Measurements from ENCODE around the gene PLA2G2F. TPM values are rescaled to one million over a fixed set of nuclear protein-coding genes. Genes with fewer than 3 reads are reported as not detected.
A peak's percentile ranks its signal among the peaks of the same experiment; 100 is the strongest.

Gene PLA2G2F
- total and polyA plus RNA-seq, 2 of the 13 experiments (the other 11 are each of a cell fraction or from before 2014, with no cell fraction given) = not detected

DNA sequence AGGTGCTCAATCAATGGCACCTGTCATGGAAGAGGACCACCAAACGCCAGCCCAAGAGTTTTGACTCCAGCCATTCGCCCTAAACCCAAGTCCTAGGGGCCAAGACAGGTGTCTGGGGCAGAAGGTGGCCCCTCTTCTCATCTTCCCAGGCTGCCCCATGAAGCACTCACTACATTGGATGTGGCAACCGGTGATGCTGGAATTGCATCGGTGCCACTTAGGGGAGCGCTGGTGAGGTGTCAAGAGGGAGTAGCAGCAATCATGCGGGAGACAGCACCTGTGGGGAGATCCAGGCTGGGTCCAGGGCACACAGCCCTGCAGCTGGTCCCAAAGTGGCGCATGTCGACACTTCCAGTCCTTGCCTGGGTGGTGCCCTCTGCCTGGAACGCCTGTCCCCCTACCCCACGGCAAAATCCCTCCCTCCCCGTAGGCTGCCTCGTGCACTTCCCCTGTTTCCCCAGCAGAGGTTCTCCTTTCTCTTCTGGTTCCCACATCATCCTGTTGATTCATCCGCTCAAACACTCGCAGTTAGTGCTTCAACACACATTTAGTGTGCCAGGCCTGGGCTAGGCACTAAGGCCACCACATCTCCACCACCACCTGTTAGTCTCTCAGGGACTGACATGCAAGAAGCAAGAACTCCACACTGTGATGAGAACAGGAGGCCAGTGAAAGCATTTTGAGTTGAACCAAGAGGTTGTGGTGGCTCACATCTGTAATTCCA is 38.3 kb upstream of the PLA2G2F start:
- Histone ChIP-seq H3K27me3 (ENCODE audit: control insufficient read depth in 1 of 2, insufficient read depth in 2 of 2, low read length in 2 of 2) (0 out of 5 replicates have a peak, but pooled peaks cover 0 to 4% of the 10 kb centered on the region in 2 experiments), H3K4me3 (replicated peaks in 1 of 3; ENCODE audit: insufficient read depth in 1 of 3, low read depth in 2 of 3, low read length in 3 of 3) (no peak overlapping the region), H3K79me2 (ENCODE audit: insufficient read depth, low read length) (no peaks in the 10 kb centered on the region), H2AFZ (ENCODE audit: low read length) (no peak overlapping the region), H3K9me3 (ENCODE audit: low read length) (peaks cover 13% of the 10 kb centered on the region), H3K4me1 (ENCODE audit: insufficient read depth, low read length) (no peaks in the 10 kb centered on the region), H3K4me2 (ENCODE audit: low read depth, low read length) (no peak overlapping the region), H4K20me1 (ENCODE audit: insufficient read depth, low read length) (no peaks in the 10 kb centered on the region), H3K27ac (ENCODE audit: extremely low read length, insufficient read depth, low read length) (no peak overlapping the region), H3K36me3 (replicated peaks in 1 of 2; ENCODE audit: control insufficient read depth in 1 of 2, insufficient read depth in 2 of 2, low read length in 2 of 2) (no peaks in the 10 kb centered on the region), H3K9ac (ENCODE audit: insufficient read depth, low read depth, low read length) (no peak overlapping the region)
- intact Hi-C loops (cut with micrococcal nuclease; ENCODE audit: unreplicated experiment) (loop anchor here (2.0 kb wide), 1 partner anchor 44 kb away; no protein-coding TSS in a partner anchor), in situ Hi-C loops (cut with HindIII; ENCODE audit: extremely low pct_ligation_motif_present, low pct_unique_long_range_greater_than_20kb) (no loop called here)
- POLR2A ChIA-PET = no interaction called here
- 4% methylated on average over 6 of the region's 14 CpGs for WGBS (ENCODE audit: low lambda C conversion rate)
- ATAC-seq = peak; percentile 94
- FAIRE-seq = peak; percentile 67
- no TSS peak for BruUV-seq (replicated peaks)
- CTCF ChIA-PET (ENCODE audit: low intra/inter-chr PET ratio, low total read pairs) = interaction anchor here (1.1 to 1.2 kb wide), 2 partner anchors 95 to 183 kb away, joined by 4 to 5 read pairs; no protein-coding TSS in a partner anchor
- DNase-seq (ENCODE audit: low spot score) = peak; percentile 48
- TF ChIP-seq, protein P1, sequence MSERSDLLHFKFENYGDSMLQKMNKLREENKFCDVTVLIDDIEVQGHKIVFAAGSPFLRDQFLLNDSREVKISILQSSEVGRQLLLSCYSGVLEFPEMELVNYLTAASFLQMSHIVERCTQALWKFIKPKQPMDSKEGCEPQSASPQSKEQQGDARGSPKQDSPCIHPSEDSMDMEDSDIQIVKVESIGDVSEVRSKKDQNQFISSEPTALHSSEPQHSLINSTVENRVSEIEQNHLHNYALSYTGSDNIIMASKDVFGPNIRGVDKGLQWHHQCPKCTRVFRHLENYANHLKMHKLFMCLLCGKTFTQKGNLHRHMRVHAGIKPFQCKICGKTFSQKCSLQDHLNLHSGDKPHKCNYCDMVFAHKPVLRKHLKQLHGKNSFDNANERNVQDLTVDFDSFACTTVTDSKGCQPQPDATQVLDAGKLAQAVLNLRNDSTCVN (CRISPR knock-in tag; IDR thresholded peaks at IDR 0.05; ENCODE audit: borderline replicate concordance) = no peak
- no peak for TF ChIP-seq TBL1XR1 (IDR thresholded peaks at IDR 0.05; ENCODE audit: borderline replicate concordance, low read length, partially characterized antibody)
- TF ChIP-seq ETV6 (CRISPR knock-in tag; conservative IDR thresholded peaks at IDR 0.05) = no peak
- no peak for TF ChIP-seq SOX6 (IDR thresholded peaks at IDR 0.05)
- TF ChIP-seq SOX6 (CRISPR knock-in tag; IDR thresholded peaks at IDR 0.05) = no peak
- no peak for TF ChIP-seq ZNF589 (CRISPR knock-in tag; conservative IDR thresholded peaks at IDR 0.05)
- TF ChIP-seq ZIK1 (CRISPR knock-in tag; IDR thresholded peaks at IDR 0.05; ENCODE audit: borderline replicate concordance, low read depth) = no peak
- TF ChIP-seq, protein P2, sequence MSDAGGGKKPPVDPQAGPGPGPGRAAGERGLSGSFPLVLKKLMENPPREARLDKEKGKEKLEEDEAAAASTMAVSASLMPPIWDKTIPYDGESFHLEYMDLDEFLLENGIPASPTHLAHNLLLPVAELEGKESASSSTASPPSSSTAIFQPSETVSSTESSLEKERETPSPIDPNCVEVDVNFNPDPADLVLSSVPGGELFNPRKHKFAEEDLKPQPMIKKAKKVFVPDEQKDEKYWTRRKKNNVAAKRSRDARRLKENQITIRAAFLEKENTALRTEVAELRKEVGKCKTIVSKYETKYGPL (CRISPR knock-in tag; IDR thresholded peaks at IDR 0.05) = no peak
- no peak for TF ChIP-seq SNAPC5 (CRISPR knock-in tag; IDR thresholded peaks at IDR 0.05; ENCODE audit: borderline replicate concordance)
- TF ChIP-seq CSRNP2 (CRISPR knock-in tag; conservative IDR thresholded peaks at IDR 0.05; ENCODE audit: low read depth) = no peak
- TF ChIP-seq BORCS8-MEF2B (CRISPR knock-in tag; IDR thresholded peaks at IDR 0.05) = no peak
- TF ChIP-seq ZNF230 (CRISPR knock-in tag; IDR thresholded peaks at IDR 0.05) = no peak
- no peak for TF ChIP-seq GMEB2 (CRISPR knock-in tag; IDR thresholded peaks at IDR 0.05; ENCODE audit: low read depth)
- TF ChIP-seq ETV5 (CRISPR knock-in tag; IDR thresholded peaks at IDR 0.05; ENCODE audit: borderline replicate concordance) = peak; percentile 17; the same call in 1 of the 2 replicates
- no peak for TF ChIP-seq SETDB1 (CRISPR knock-in tag; IDR thresholded peaks at IDR 0.05; ENCODE audit: borderline replicate concordance)
- TF ChIP-seq ZNF468 (CRISPR knock-in tag; IDR thresholded peaks at IDR 0.05) = no peak
- 0 out of 2 replicates have a peak, but pooled peaks have one; percentile 36 for TF ChIP-seq ZNF501 (CRISPR knock-in tag; IDR thresholded peaks at IDR 0.05)
- no peak for TF ChIP-seq SUZ12 (IDR thresholded peaks at IDR 0.05; ENCODE audit: low read depth, low read length)
- TF ChIP-seq SMAD3 (CRISPR knock-in tag; IDR thresholded peaks at IDR 0.05) = no peak
